ENCODE results near the gene ARHGAP40.
A peak's percentile ranks its signal among the peaks of the same experiment; 100 is the strongest.

The ARHGAP40 gene

GRCh38 chr20:38671186-38671585, 69.6 kb downstream of the ARHGAP40 start:
- H3K9me3 ChIP-seq (ENCODE audit: low read depth, low read length): no peaks in the 10 kb centered on the region
- TF ChIP-seq POLR2AphosphoS5 (IDR thresholded peaks at IDR 0.05; ENCODE audit: borderline replicate concordance, low read depth, low read length) (no peak), FOXP2 (optimal IDR thresholded peaks at IDR 0.05; ENCODE audit: control extremely low read depth, extremely low read length, insufficient read depth) (no peak), EZH2 (IDR thresholded peaks at IDR 0.05) (no peak)
- H3K4me3 ChIP-seq: no peak overlapping the region
- no peak overlapping the region for H3K9ac ChIP-seq (ENCODE audit: insufficient read length)
- no peak overlapping the region for H3K27ac ChIP-seq
- H3K36me3 ChIP-seq (ENCODE audit: insufficient read depth, low read length): no peaks in the 10 kb centered on the region
- DNase-seq (ENCODE audit: low read depth, low spot score): no peak

DNA sequence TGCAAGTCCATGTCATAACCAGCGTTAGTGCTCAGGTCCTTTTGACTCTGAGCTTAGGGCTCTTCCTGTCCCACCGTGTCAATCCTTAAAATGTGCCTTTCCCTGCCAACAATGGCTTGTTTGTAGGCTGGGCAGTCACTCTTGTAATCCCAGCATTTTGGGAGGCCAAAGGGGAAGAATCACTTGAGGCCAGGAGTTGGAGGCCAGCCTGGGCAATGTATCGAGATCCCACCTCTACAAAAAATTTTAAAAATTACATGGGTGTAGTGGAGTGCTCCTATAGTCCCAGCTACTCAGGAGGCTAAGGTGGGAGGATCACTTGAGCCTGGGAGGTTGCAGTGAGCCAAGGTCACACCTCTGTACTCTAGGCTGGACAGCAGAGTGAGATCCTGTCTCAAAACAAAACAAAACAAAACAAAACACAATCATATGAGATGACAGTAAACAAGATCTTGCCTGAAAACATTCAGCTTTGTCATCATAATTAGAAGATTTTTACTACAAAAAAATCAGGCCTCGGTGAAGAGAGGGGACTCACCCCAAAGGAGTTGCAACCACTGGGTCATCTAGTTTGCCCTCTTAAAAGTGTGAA, 70.2 kb downstream of the ARHGAP40 start:
- Histone ChIP-seq H3K36me3 (ENCODE audit: insufficient read depth, low read length) (no peaks in the 10 kb centered on the region), H3K4me3 (no peak overlapping the region), H3K9ac (ENCODE audit: insufficient read length) (no peak overlapping the region), H3K9me3 (ENCODE audit: low read depth, low read length) (no peaks in the 10 kb centered on the region), H3K27ac (no peak overlapping the region)
- no peak for TF ChIP-seq POLR2AphosphoS5 (IDR thresholded peaks at IDR 0.05; ENCODE audit: borderline replicate concordance, low read depth, low read length)
- TF ChIP-seq FOXP2 (optimal IDR thresholded peaks at IDR 0.05; ENCODE audit: control extremely low read depth, extremely low read length, insufficient read depth): no peak
- no peak for TF ChIP-seq EZH2 (IDR thresholded peaks at IDR 0.05)
- DNase-seq (ENCODE audit: low read depth, low spot score): no peak

GRCh38 chr20:38672504-38672903, 70.9 kb downstream of the ARHGAP40 start:
- Histone ChIP-seq H3K9me3 (ENCODE audit: low read depth, low read length) (no peaks in the 10 kb centered on the region), H3K27ac (no peak overlapping the region), H3K9ac (ENCODE audit: insufficient read length) (no peak overlapping the region), H3K4me3 (no peak overlapping the region), H3K36me3 (ENCODE audit: insufficient read depth, low read length) (no peaks in the 10 kb centered on the region)
- DNase-seq (ENCODE audit: low read depth, low spot score): no peak
- TF ChIP-seq EZH2 (IDR thresholded peaks at IDR 0.05) (no peak), POLR2AphosphoS5 (IDR thresholded peaks at IDR 0.05; ENCODE audit: borderline replicate concordance, low read depth, low read length) (no peak), FOXP2 (optimal IDR thresholded peaks at IDR 0.05; ENCODE audit: control extremely low read depth, extremely low read length, insufficient read depth) (no peak)

DNA sequence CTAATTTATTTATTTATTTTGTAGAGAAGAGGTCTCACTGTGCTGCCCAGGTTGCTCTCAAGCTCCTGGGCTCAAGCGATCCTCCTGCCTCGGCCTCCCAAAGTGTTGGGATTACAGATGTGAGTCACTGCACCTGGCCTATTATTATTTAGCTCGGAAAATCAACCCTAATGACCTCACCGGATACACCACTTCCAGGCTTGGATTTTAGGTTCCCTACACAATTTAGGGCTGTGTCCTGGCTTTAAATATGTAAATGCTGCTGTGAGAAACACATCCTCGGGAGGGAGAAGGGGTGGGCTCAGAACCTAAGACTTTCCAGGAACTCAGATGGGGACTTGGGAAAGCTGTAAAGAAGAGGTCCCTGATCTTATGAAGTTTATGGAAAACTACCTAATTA, 71.7 kb downstream of the ARHGAP40 start:
- peak overlapping the region; percentile 53 for H3K9ac ChIP-seq (ENCODE audit: insufficient read length)
- H3K27ac ChIP-seq: no peak overlapping the region
- no peak for DNase-seq (ENCODE audit: low read depth, low spot score)
- no peaks in the 10 kb centered on the region for H3K36me3 ChIP-seq (ENCODE audit: insufficient read depth, low read length)
- TF ChIP-seq POLR2AphosphoS5 (IDR thresholded peaks at IDR 0.05; ENCODE audit: borderline replicate concordance, low read depth, low read length): no peak
- TF ChIP-seq FOXP2 (optimal IDR thresholded peaks at IDR 0.05; ENCODE audit: control extremely low read depth, extremely low read length, insufficient read depth): no peak
- no peak for TF ChIP-seq EZH2 (IDR thresholded peaks at IDR 0.05)
- peak overlapping the region; percentile 90 for H3K4me3 ChIP-seq
- no peaks in the 10 kb centered on the region for H3K9me3 ChIP-seq (ENCODE audit: low read depth, low read length)

DNA sequence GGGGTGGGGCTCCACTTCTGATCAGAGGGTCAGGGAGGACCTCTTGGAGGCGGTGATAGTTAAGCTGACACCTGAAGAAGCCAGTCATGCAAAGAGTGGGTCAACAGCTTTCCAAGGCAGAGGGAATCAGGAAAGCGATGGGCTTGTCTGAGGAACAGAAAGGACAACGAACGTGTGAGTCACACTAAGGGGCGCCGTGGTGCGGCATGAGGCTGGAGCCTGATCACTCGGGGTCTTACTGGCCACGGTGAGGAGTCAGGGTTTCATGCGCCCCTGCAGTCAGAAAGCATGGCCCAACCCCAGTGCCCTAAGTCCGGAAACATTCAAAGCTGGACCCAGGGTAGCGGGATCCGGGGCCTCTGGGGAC, 72.1 kb downstream of the ARHGAP40 start:
- peak overlapping the region; percentile 90 for H3K4me3 ChIP-seq
- H3K9ac ChIP-seq (ENCODE audit: insufficient read length): peak overlapping the region; percentile 53

GRCh38 chr20:38674092-38674764, 72.6 kb downstream of the ARHGAP40 start:
- H3K9me3 ChIP-seq (ENCODE audit: low read depth, low read length): no peaks in the 10 kb centered on the region
- DNase-seq (ENCODE audit: low read depth, low spot score): no peak
- H3K36me3 ChIP-seq (ENCODE audit: insufficient read depth, low read length): no peaks in the 10 kb centered on the region
- peak overlapping the region; percentile 53 for H3K9ac ChIP-seq (ENCODE audit: insufficient read length)
- no peak overlapping the region for H3K27ac ChIP-seq
- peak overlapping the region; percentile 90 for H3K4me3 ChIP-seq
- TF ChIP-seq EZH2 (IDR thresholded peaks at IDR 0.05) (no peak), POLR2AphosphoS5 (IDR thresholded peaks at IDR 0.05; ENCODE audit: borderline replicate concordance, low read depth, low read length) (peak; percentile 64)

More for the DNA sequence above, 72.1 kb downstream of the ARHGAP40 start:
- Histone ChIP-seq H3K9me3 (ENCODE audit: low read depth, low read length) (no peaks in the 10 kb centered on the region), H3K27ac (no peak overlapping the region), H3K36me3 (ENCODE audit: insufficient read depth, low read length) (no peaks in the 10 kb centered on the region)
- TF ChIP-seq EZH2 (IDR thresholded peaks at IDR 0.05) (no peak), POLR2AphosphoS5 (IDR thresholded peaks at IDR 0.05; ENCODE audit: borderline replicate concordance, low read depth, low read length) (no peak), FOXP2 (optimal IDR thresholded peaks at IDR 0.05; ENCODE audit: control extremely low read depth, extremely low read length, insufficient read depth) (no peak)
- DNase-seq (ENCODE audit: low read depth, low spot score): no peak

GRCh38 chr20:38674765-38675133, 73.1 kb downstream of the ARHGAP40 start:
- Histone ChIP-seq H3K36me3 (ENCODE audit: insufficient read depth, low read length) (no peaks in the 10 kb centered on the region), H3K4me3 (peak overlapping the region; percentile 90), H3K27ac (no peak overlapping the region), H3K9me3 (ENCODE audit: low read depth, low read length) (no peaks in the 10 kb centered on the region), H3K9ac (ENCODE audit: insufficient read length) (no peak overlapping the region)
- TF ChIP-seq EZH2 (IDR thresholded peaks at IDR 0.05) (no peak), FOXP2 (optimal IDR thresholded peaks at IDR 0.05; ENCODE audit: control extremely low read depth, extremely low read length, insufficient read depth) (no peak), POLR2AphosphoS5 (IDR thresholded peaks at IDR 0.05; ENCODE audit: borderline replicate concordance, low read depth, low read length) (no peak)
- DNase-seq (ENCODE audit: low read depth, low spot score): no peak

- H3K36me3 ChIP-seq (ENCODE audit: insufficient read depth, low read length): no peaks in the 10 kb centered on the region
- no peaks in the 10 kb centered on the region for H3K9me3 ChIP-seq (ENCODE audit: low read depth, low read length)
- H3K4me3 ChIP-seq: no peak overlapping the region
- no peak for TF ChIP-seq POLR2AphosphoS5 (IDR thresholded peaks at IDR 0.05; ENCODE audit: borderline replicate concordance, low read depth, low read length)
- TF ChIP-seq FOXP2 (optimal IDR thresholded peaks at IDR 0.05; ENCODE audit: control extremely low read depth, extremely low read length, insufficient read depth): no peak
- no peak overlapping the region for H3K9ac ChIP-seq (ENCODE audit: insufficient read length)
- no peak for DNase-seq (ENCODE audit: low read depth, low spot score)
- no peak overlapping the region for H3K27ac ChIP-seq
Measured at GRCh38 chr20:38676576-38676975, 75.0 kb downstream of the ARHGAP40 start.
